SK-N-SH treated with all-trans-retinoic acid at 6 μM for 48 hours (cell line): Measurements from ENCODE around the gene UNC45A.

Source experiments
- ARNTL ChIP-seq: fragments of 450-650 bp; formaldehyde crosslinking; IDR thresholded peaks from 2 replicates; pipeline ENCODE4 v1.5.0; 2020; ENCODE audit warnings: low read depth, mild to moderate bottlenecking, moderate library complexity, borderline replicate concordance
- BACH2 ChIP-seq: fragments of 250-450 bp; sonication (Bioruptor Pico); IDR thresholded peaks from 2 replicates; pipeline ENCODE4 v1.9.0; 2021; ENCODE audit warnings: mild to moderate bottlenecking, borderline replicate concordance
- ESRRG ChIP-seq: fragments of 250-450 bp; sonication (Bioruptor Pico); IDR thresholded peaks from 2 replicates; pipeline ENCODE4 v1.6.1; 2021; ENCODE audit warnings: mild to moderate bottlenecking
- ISL1 ChIP-seq: fragments of 250-450 bp; sonication (Bioruptor Pico); IDR thresholded peaks from 2 replicates; pipeline ENCODE4 v2.1.2; 2022; ENCODE audit warnings: mild to moderate bottlenecking, moderate library complexity
- TOX ChIP-seq: fragments of 250-450 bp; sonication (Bioruptor Pico); IDR thresholded peaks from 2 replicates; pipeline ENCODE4 v1.8.0; 2021; ENCODE audit warnings: mild to moderate bottlenecking, moderate library complexity, borderline replicate concordance
- TF ChIP-seq, protein P1 (sequence below): fragments of 250-450 bp; sonication (Bioruptor Pico); IDR thresholded peaks from 2 replicates; pipeline ENCODE4 v1.5.0; 2020; ENCODE audit warnings: mild to moderate bottlenecking, moderate library complexity
- TF ChIP-seq, protein P2 (sequence below): fragments of 250-450 bp; sonication (Bioruptor Pico); IDR thresholded peaks from 2 replicates; pipeline ENCODE4 v1.8.0; 2020; ENCODE audit warnings: mild to moderate bottlenecking, moderate library complexity, borderline replicate concordance

DNA sequence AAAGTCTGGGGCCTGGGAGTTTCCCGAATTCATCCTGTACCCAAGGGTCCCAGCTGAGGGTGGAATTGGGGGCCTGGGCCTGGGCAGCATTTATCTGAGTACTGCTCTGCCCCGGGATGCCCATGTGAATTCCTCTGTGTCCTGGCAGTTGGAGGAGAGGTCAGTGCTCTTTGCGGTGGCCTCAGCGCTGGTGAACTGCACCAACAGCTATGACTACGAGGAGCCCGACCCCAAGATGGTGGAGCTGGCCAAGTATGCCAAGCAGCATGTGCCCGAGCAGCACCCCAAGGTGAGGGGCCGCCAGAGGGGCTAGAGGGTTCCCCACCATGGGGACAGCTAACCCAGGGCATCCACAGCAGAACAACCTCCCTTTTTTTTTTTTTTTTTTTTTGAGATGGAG, 13.4 kb downstream of the UNC45A start:
- no peak for TF ChIP-seq TOX
- TF ChIP-seq, protein P1, sequence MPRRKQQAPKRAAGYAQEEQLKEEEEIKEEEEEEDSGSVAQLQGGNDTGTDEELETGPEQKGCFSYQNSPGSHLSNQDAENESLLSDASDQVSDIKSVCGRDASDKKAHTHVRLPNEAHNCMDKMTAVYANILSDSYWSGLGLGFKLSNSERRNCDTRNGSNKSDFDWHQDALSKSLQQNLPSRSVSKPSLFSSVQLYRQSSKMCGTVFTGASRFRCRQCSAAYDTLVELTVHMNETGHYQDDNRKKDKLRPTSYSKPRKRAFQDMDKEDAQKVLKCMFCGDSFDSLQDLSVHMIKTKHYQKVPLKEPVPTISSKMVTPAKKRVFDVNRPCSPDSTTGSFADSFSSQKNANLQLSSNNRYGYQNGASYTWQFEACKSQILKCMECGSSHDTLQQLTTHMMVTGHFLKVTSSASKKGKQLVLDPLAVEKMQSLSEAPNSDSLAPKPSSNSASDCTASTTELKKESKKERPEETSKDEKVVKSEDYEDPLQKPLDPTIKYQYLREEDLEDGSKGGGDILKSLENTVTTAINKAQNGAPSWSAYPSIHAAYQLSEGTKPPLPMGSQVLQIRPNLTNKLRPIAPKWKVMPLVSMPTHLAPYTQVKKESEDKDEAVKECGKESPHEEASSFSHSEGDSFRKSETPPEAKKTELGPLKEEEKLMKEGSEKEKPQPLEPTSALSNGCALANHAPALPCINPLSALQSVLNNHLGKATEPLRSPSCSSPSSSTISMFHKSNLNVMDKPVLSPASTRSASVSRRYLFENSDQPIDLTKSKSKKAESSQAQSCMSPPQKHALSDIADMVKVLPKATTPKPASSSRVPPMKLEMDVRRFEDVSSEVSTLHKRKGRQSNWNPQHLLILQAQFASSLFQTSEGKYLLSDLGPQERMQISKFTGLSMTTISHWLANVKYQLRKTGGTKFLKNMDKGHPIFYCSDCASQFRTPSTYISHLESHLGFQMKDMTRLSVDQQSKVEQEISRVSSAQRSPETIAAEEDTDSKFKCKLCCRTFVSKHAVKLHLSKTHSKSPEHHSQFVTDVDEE (CRISPR knock-in tag): no peak
- TF ChIP-seq, protein P2, sequence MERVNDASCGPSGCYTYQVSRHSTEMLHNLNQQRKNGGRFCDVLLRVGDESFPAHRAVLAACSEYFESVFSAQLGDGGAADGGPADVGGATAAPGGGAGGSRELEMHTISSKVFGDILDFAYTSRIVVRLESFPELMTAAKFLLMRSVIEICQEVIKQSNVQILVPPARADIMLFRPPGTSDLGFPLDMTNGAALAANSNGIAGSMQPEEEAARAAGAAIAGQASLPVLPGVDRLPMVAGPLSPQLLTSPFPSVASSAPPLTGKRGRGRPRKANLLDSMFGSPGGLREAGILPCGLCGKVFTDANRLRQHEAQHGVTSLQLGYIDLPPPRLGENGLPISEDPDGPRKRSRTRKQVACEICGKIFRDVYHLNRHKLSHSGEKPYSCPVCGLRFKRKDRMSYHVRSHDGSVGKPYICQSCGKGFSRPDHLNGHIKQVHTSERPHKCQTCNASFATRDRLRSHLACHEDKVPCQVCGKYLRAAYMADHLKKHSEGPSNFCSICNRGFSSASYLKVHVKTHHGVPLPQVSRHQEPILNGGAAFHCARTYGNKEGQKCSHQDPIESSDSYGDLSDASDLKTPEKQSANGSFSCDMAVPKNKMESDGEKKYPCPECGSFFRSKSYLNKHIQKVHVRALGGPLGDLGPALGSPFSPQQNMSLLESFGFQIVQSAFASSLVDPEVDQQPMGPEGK: no peak
- no peak for TF ChIP-seq ESRRG (CRISPR knock-in tag)
- TF ChIP-seq ISL1 (CRISPR knock-in tag): no peak
- no peak for TF ChIP-seq BACH2 (CRISPR knock-in tag)
- TF ChIP-seq ARNTL (CRISPR knock-in tag): no peak
